Measurements from ENCODE around the gene CMPK2. TPM values are rescaled to one million over a fixed set of nuclear protein-coding genes. Genes with fewer than 3 reads are reported as not detected.

CMPK2 gene
- total and polyA plus RNA-seq, 2 experiments from 2014 or later = 4.1 to 5.4 TPM

DNA sequence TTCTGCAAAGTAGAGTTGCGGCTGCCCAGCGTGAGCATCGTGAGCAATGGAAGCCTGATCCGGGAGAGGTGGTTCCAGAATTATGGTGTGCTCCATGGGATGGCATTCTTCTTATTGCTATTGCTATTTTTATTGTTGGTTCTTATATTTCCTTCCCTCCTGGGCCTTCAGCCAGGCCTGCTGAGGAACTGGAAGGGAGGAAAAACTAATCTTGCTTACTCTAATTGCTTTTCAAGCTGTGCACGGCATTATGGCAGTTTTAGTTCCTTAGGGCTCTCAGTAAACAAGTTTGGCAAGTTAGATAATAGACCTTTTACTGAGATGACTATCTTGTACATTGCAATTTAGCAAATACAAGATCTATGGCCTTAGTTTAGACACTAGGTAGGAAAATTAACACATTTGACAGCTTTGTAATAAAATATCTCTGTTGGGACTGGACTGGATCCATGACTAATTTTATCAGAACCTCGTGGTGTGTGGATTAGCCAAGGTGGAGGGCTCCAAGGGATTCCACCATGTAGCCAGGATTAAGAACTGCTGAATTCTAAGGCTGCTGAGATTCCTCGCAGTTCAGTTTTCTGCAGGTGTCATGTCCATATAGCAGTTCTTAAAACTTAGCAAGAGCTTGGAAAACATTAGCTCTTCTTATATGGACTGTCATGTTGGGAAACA is 17.9 kb upstream of the CMPK2 start:
- Histone ChIP-seq H3K9me2 (replicated peaks; ENCODE audit: insufficient read depth) (no peaks in the 10 kb centered on the region), H3K9me3 (ENCODE audit: low read depth) (no peaks in the 10 kb centered on the region), H3K36me3 (replicated peaks; ENCODE audit: insufficient read depth, low read depth) (no peaks in the 10 kb centered on the region), H4K20me1 (ENCODE audit: insufficient read depth, poor library complexity, severe bottlenecking) (no peaks in the 10 kb centered on the region), H3K4me1 (ENCODE audit: insufficient read depth) (no peaks in the 10 kb centered on the region), H2AFZ (no peak overlapping the region), H3K79me2 (no peaks in the 10 kb centered on the region), H3K27me3 (no peaks in the 10 kb centered on the region), H3K27ac (no peak overlapping the region), H3K4me2 (no peak overlapping the region), H3K4me3 (no peak overlapping the region)
- TF ChIP-seq EZH2 (IDR thresholded peaks at IDR 0.05; ENCODE audit: borderline replicate concordance) (no peak), EZH2phosphoT487 (IDR thresholded peaks at IDR 0.05; ENCODE audit: low read depth, severe bottlenecking, unreplicated experiment) (peak; percentile 52)
- DNase-seq (ENCODE audit: low spot score) = no peak
- 75% methylated on average over 7 of the region's 7 CpGs for WGBS (ENCODE audit: low lambda C conversion rate, missing lambda C conversion rate)

GRCh38 chr2:6881516-6881915 is 15.8 kb upstream of the CMPK2 start:
- Histone ChIP-seq H3K9me3 (ENCODE audit: low read depth) (no peaks in the 10 kb centered on the region), H3K4me3 (no peak overlapping the region), H3K36me3 (replicated peaks; ENCODE audit: insufficient read depth, low read depth) (no peaks in the 10 kb centered on the region), H3K79me2 (no peaks in the 10 kb centered on the region), H4K20me1 (ENCODE audit: insufficient read depth, poor library complexity, severe bottlenecking) (no peaks in the 10 kb centered on the region), H3K4me1 (ENCODE audit: insufficient read depth) (no peaks in the 10 kb centered on the region), H3K9me2 (replicated peaks; ENCODE audit: insufficient read depth) (no peaks in the 10 kb centered on the region), H3K4me2 (no peak overlapping the region), H3K27me3 (no peaks in the 10 kb centered on the region), H3K27ac (no peak overlapping the region), H2AFZ (no peak overlapping the region)
- no peak for DNase-seq (ENCODE audit: low spot score)
- WGBS (ENCODE audit: low lambda C conversion rate, missing lambda C conversion rate) = 97% methylated on average over 5 of the region's 5 CpGs
- TF ChIP-seq EZH2 (IDR thresholded peaks at IDR 0.05; ENCODE audit: borderline replicate concordance) = no peak
- no peak for TF ChIP-seq EZH2phosphoT487 (IDR thresholded peaks at IDR 0.05; ENCODE audit: low read depth, severe bottlenecking, unreplicated experiment)
- TF ChIP-seq CTCF (IDR thresholded peaks at IDR 0.05; ENCODE audit: poor library complexity) = no peak

- H3K79me2 ChIP-seq = no peaks in the 10 kb centered on the region
- DNase-seq (ENCODE audit: low spot score) = no peak
- no peaks in the 10 kb centered on the region for H3K9me3 ChIP-seq (ENCODE audit: low read depth)
- no peaks in the 10 kb centered on the region for H3K4me1 ChIP-seq (ENCODE audit: insufficient read depth)
- H3K9me2 ChIP-seq (replicated peaks; ENCODE audit: insufficient read depth) = no peaks in the 10 kb centered on the region
- WGBS (ENCODE audit: low lambda C conversion rate, missing lambda C conversion rate) = 82% methylated on average over 1 of the region's 1 CpG
- no peaks in the 10 kb centered on the region for H3K36me3 ChIP-seq (replicated peaks; ENCODE audit: insufficient read depth, low read depth)
- no peak overlapping the region for H2AFZ ChIP-seq
- TF ChIP-seq EZH2phosphoT487 (IDR thresholded peaks at IDR 0.05; ENCODE audit: low read depth, severe bottlenecking, unreplicated experiment) (no peak), EZH2 (IDR thresholded peaks at IDR 0.05; ENCODE audit: borderline replicate concordance) (no peak), CTCF (IDR thresholded peaks at IDR 0.05; ENCODE audit: poor library complexity) (no peak)
- H3K4me2 ChIP-seq = no peak overlapping the region
- no peaks in the 10 kb centered on the region for H4K20me1 ChIP-seq (ENCODE audit: insufficient read depth, poor library complexity, severe bottlenecking)
- H3K27me3 ChIP-seq = no peaks in the 10 kb centered on the region
- H3K27ac ChIP-seq = no peak overlapping the region
- H3K4me3 ChIP-seq = no peak overlapping the region
These were observed 15.3 kb upstream of the CMPK2 start for GRCh38 chr2:6881046-6881445.

GRCh38 chr2:6880200-6880733 is 14.6 kb upstream of the CMPK2 start:
- TF ChIP-seq EZH2phosphoT487 (IDR thresholded peaks at IDR 0.05; ENCODE audit: low read depth, severe bottlenecking, unreplicated experiment) (no peak), EZH2 (IDR thresholded peaks at IDR 0.05; ENCODE audit: borderline replicate concordance) (no peak), CTCF (IDR thresholded peaks at IDR 0.05; ENCODE audit: poor library complexity) (no peak)
- Histone ChIP-seq H3K4me1 (ENCODE audit: insufficient read depth) (no peaks in the 10 kb centered on the region), H3K36me3 (replicated peaks; ENCODE audit: insufficient read depth, low read depth) (no peaks in the 10 kb centered on the region), H4K20me1 (ENCODE audit: insufficient read depth, poor library complexity, severe bottlenecking) (no peaks in the 10 kb centered on the region), H3K4me2 (no peak overlapping the region), H3K9me3 (ENCODE audit: low read depth) (no peaks in the 10 kb centered on the region), H3K79me2 (no peaks in the 10 kb centered on the region), H3K4me3 (no peak overlapping the region), H3K27me3 (no peaks in the 10 kb centered on the region), H2AFZ (no peak overlapping the region), H3K9me2 (replicated peaks; ENCODE audit: insufficient read depth) (no peaks in the 10 kb centered on the region), H3K27ac (no peak overlapping the region)
- no peak for DNase-seq (ENCODE audit: low spot score)
- 58% methylated on average over 2 of the region's 2 CpGs for WGBS (ENCODE audit: low lambda C conversion rate, missing lambda C conversion rate)
